ENCODE measurements around the gene FOXO6.
"Not testable (repeated sequence)": the region's sequence is repeated elsewhere in the genome, so short reads cannot be mapped to it uniquely, and the experiment has no call there.

The FOXO6 gene

GRCh38 chr1:41330588-41331545 is 30.4 kb upstream of the FOXO6 start:
- H3K9ac ChIP-seq (ENCODE audit: low read depth, low read length) = no peak overlapping the region
- H3K4me2 ChIP-seq (ENCODE audit: low read length) = no peak overlapping the region
- no peaks in the 10 kb centered on the region for H3K4me1 ChIP-seq (ENCODE audit: control insufficient read depth, insufficient read depth, low read length)
- peaks cover 20% of the 10 kb centered on the region for H3K27me3 ChIP-seq (ENCODE audit: control insufficient read depth, insufficient read depth, low read length)
- peaks cover 3% of the 10 kb centered on the region for H3K9me3 ChIP-seq (replicated peaks; ENCODE audit: low read length)
- no peak overlapping the region for H3K4me3 ChIP-seq (ENCODE audit: low read length)
- no peaks in the 10 kb centered on the region for H3K36me3 ChIP-seq (ENCODE audit: insufficient read depth, low read length)

- Histone ChIP-seq H3K36me3 (ENCODE audit: insufficient read depth, low read length) (no peaks in the 10 kb centered on the region), H3K4me2 (ENCODE audit: low read length) (no peak overlapping the region), H3K4me1 (ENCODE audit: control insufficient read depth, insufficient read depth, low read length) (no peaks in the 10 kb centered on the region)
Observed at GRCh38 chr1:41331546-41331917, 29.7 kb upstream of the FOXO6 start.

GRCh38 chr1:41332161-41332560 is 29.1 kb upstream of the FOXO6 start:
- H3K9me3 ChIP-seq (replicated peaks; ENCODE audit: low read length); H3K4me2 ChIP-seq (ENCODE audit: low read length); H3K9ac ChIP-seq (ENCODE audit: low read depth, low read length); H3K4me3 ChIP-seq (ENCODE audit: low read length); H3K36me3 ChIP-seq (ENCODE audit: insufficient read depth, low read length); H3K4me1 ChIP-seq (ENCODE audit: control insufficient read depth, insufficient read depth, low read length): not testable (repeated sequence)
- peaks cover 25% of the 10 kb centered on the region for H3K27me3 ChIP-seq (ENCODE audit: control insufficient read depth, insufficient read depth, low read length)

More at GRCh38 chr1:41331546-41331917, 29.7 kb upstream of the FOXO6 start:
- Histone ChIP-seq H3K27me3 (ENCODE audit: control insufficient read depth, insufficient read depth, low read length) (peaks cover 25% of the 10 kb centered on the region), H3K9ac (ENCODE audit: low read depth, low read length) (no peak overlapping the region), H3K9me3 (replicated peaks; ENCODE audit: low read length) (peaks cover 3% of the 10 kb centered on the region), H3K4me3 (ENCODE audit: low read length) (no peak overlapping the region)

GRCh38 chr1:41333146-41333784 is 28.0 kb upstream of the FOXO6 start:
- no peak overlapping the region for H3K4me2 ChIP-seq (ENCODE audit: low read length)
- H3K27me3 ChIP-seq (ENCODE audit: control insufficient read depth, insufficient read depth, low read length) = peaks cover 19% of the 10 kb centered on the region
- H3K4me1 ChIP-seq (ENCODE audit: control insufficient read depth, insufficient read depth, low read length) = no peaks in the 10 kb centered on the region
- H3K9ac ChIP-seq (ENCODE audit: low read depth, low read length) = no peak overlapping the region
- no peaks in the 10 kb centered on the region for H3K36me3 ChIP-seq (ENCODE audit: insufficient read depth, low read length)
- no peak overlapping the region for H3K4me3 ChIP-seq (ENCODE audit: low read length)
- peaks cover 3% of the 10 kb centered on the region for H3K9me3 ChIP-seq (replicated peaks; ENCODE audit: low read length)

- no peak overlapping the region for H3K4me3 ChIP-seq (ENCODE audit: low read length)
- no peaks in the 10 kb centered on the region for H3K9me3 ChIP-seq (replicated peaks; ENCODE audit: low read length)
- peaks cover 15% of the 10 kb centered on the region for H3K27me3 ChIP-seq (ENCODE audit: control insufficient read depth, insufficient read depth, low read length)
- no peaks in the 10 kb centered on the region for H3K4me1 ChIP-seq (ENCODE audit: control insufficient read depth, insufficient read depth, low read length)
- no peak overlapping the region for H3K4me2 ChIP-seq (ENCODE audit: low read length)
- no peaks in the 10 kb centered on the region for H3K36me3 ChIP-seq (ENCODE audit: insufficient read depth, low read length)
- H3K9ac ChIP-seq (ENCODE audit: low read depth, low read length) = no peak overlapping the region
Observed at GRCh38 chr1:41338820-41339219, 22.4 kb upstream of the FOXO6 start.

GRCh38 chr1:41340655-41341364 is 20.4 kb upstream of the FOXO6 start:
- H3K4me2 ChIP-seq (ENCODE audit: low read length) = no peak overlapping the region

GRCh38 chr1:41341365-41341683 is 19.9 kb upstream of the FOXO6 start:
- Histone ChIP-seq H3K9ac (ENCODE audit: low read depth, low read length) (no peak overlapping the region), H3K27me3 (ENCODE audit: control insufficient read depth, insufficient read depth, low read length) (peaks cover 12% of the 10 kb centered on the region), H3K9me3 (replicated peaks; ENCODE audit: low read length) (no peaks in the 10 kb centered on the region), H3K36me3 (ENCODE audit: insufficient read depth, low read length) (no peaks in the 10 kb centered on the region), H3K4me2 (ENCODE audit: low read length) (no peak overlapping the region), H3K4me3 (ENCODE audit: low read length) (no peak overlapping the region), H3K4me1 (ENCODE audit: control insufficient read depth, insufficient read depth, low read length) (no peaks in the 10 kb centered on the region)

More at GRCh38 chr1:41340655-41341364, 20.4 kb upstream of the FOXO6 start:
- Histone ChIP-seq H3K27me3 (ENCODE audit: control insufficient read depth, insufficient read depth, low read length) (peaks cover 15% of the 10 kb centered on the region), H3K36me3 (ENCODE audit: insufficient read depth, low read length) (no peaks in the 10 kb centered on the region), H3K9ac (ENCODE audit: low read depth, low read length) (no peak overlapping the region), H3K9me3 (replicated peaks; ENCODE audit: low read length) (no peaks in the 10 kb centered on the region), H3K4me3 (ENCODE audit: low read length) (no peak overlapping the region), H3K4me1 (ENCODE audit: control insufficient read depth, insufficient read depth, low read length) (no peaks in the 10 kb centered on the region)

- no peak overlapping the region for H3K9ac ChIP-seq (ENCODE audit: low read depth, low read length)
- peaks cover 11% of the 10 kb centered on the region for H3K27me3 ChIP-seq (ENCODE audit: control insufficient read depth, insufficient read depth, low read length)
- no peaks in the 10 kb centered on the region for H3K4me1 ChIP-seq (ENCODE audit: control insufficient read depth, insufficient read depth, low read length)
- H3K36me3 ChIP-seq (ENCODE audit: insufficient read depth, low read length) = no peaks in the 10 kb centered on the region
- no peak overlapping the region for H3K4me3 ChIP-seq (ENCODE audit: low read length)
- H3K9me3 ChIP-seq (replicated peaks; ENCODE audit: low read length) = no peaks in the 10 kb centered on the region
- H3K4me2 ChIP-seq (ENCODE audit: low read length) = no peak overlapping the region
Observed at GRCh38 chr1:41341772-41342562, 19.3 kb upstream of the FOXO6 start.

GRCh38 chr1:41342774-41343355 is 18.4 kb upstream of the FOXO6 start:
- no peak overlapping the region for H3K4me3 ChIP-seq (ENCODE audit: low read length)
- no peaks in the 10 kb centered on the region for H3K4me1 ChIP-seq (ENCODE audit: control insufficient read depth, insufficient read depth, low read length)
- H3K4me2 ChIP-seq (ENCODE audit: low read length) = no peak overlapping the region
- no peak overlapping the region for H3K9ac ChIP-seq (ENCODE audit: low read depth, low read length)
- no peaks in the 10 kb centered on the region for H3K9me3 ChIP-seq (replicated peaks; ENCODE audit: low read length)
- no peaks in the 10 kb centered on the region for H3K36me3 ChIP-seq (ENCODE audit: insufficient read depth, low read length)
- H3K27me3 ChIP-seq (ENCODE audit: control insufficient read depth, insufficient read depth, low read length) = peaks cover 11% of the 10 kb centered on the region

GRCh38 chr1:41343790-41344699 is 17.2 kb upstream of the FOXO6 start:
- Histone ChIP-seq H3K4me2 (ENCODE audit: low read length) (no peak overlapping the region), H3K9ac (ENCODE audit: low read depth, low read length) (no peak overlapping the region), H3K9me3 (replicated peaks; ENCODE audit: low read length) (no peaks in the 10 kb centered on the region), H3K4me3 (ENCODE audit: low read length) (no peak overlapping the region), H3K4me1 (ENCODE audit: control insufficient read depth, insufficient read depth, low read length) (no peaks in the 10 kb centered on the region), H3K36me3 (ENCODE audit: insufficient read depth, low read length) (no peaks in the 10 kb centered on the region), H3K27me3 (ENCODE audit: control insufficient read depth, insufficient read depth, low read length) (peaks cover 11% of the 10 kb centered on the region)
